Loucy (cell line): ENCODE results near the gene GALNT9.

Source experiments
- H2AFZ ChIP-seq: fragments of 200-600 bp; sonication (generic); 2 replicates; pipeline ENCODE4 v1.6.0; 2016; ENCODE audit warnings: antibody characterized with exemption, mild to moderate bottlenecking, low read length, moderate library complexity
- H3F3A ChIP-seq: fragments of 200-600 bp; 2 replicates; pipeline ENCODE4 v1.6.0; 2016; ENCODE audit warnings: antibody characterized with exemption, low read depth, mild to moderate bottlenecking
- H3K27me3 ChIP-seq: fragments of 200-600 bp; sonication (generic); 2 replicates; pipeline ENCODE4 v1.6.1; 2014; ENCODE audit warnings: low read length, mild to moderate bottlenecking; ENCODE audit not compliant: insufficient read depth, poor library complexity, severe bottlenecking
- H3K36me3 ChIP-seq: fragments of 200-600 bp; sonication (generic); 2 replicates; pipeline ENCODE4 v1.6.1; 2016; ENCODE audit warnings: low read length; ENCODE audit not compliant: insufficient read depth
- H3K4me1 ChIP-seq: fragments of 200-600 bp; sonication (generic); 2 replicates; pipeline ENCODE4 v1.5.1; 2014; ENCODE audit warnings: low read length, mild to moderate bottlenecking; ENCODE audit not compliant: insufficient read depth, poor library complexity, severe bottlenecking
- H3K4me2 ChIP-seq: fragments of 200-600 bp; sonication (generic); 2 replicates; pipeline ENCODE4 v1.6.0; 2014; ENCODE audit warnings: antibody characterized with exemption, low read length, low read depth, mild to moderate bottlenecking; ENCODE audit not compliant: poor library complexity, severe bottlenecking
- H3K4me3 ChIP-seq: fragments of 200-600 bp; sonication (generic); 2 replicates; pipeline ENCODE4 v1.5.1; 2014; ENCODE audit warnings: low read length, mild to moderate bottlenecking, mixed read lengths; ENCODE audit not compliant: poor library complexity, severe bottlenecking
- H3K79me2 ChIP-seq: fragments of 200-600 bp; sonication (generic); 2 replicates; pipeline ENCODE4 v1.6.1; 2014; ENCODE audit warnings: low read length; ENCODE audit not compliant: insufficient read depth
- H3K9ac ChIP-seq: fragments of 200-600 bp; sonication (generic); 2 replicates; pipeline ENCODE4 v1.6.0; 2014; ENCODE audit warnings: mild to moderate bottlenecking, low read depth, low read length, moderate library complexity; ENCODE audit not compliant: poor library complexity, severe bottlenecking
- H3K9me2 ChIP-seq: fragments of 200-600 bp; sonication (generic); replicated peaks from 2 replicates; pipeline ENCODE4 v1.6.1; 2016; ENCODE audit warnings: low read depth, low read length, mixed read lengths
- H3K9me3 ChIP-seq: fragments of 200-600 bp; sonication (generic); 2 replicates; pipeline ENCODE4 v1.6.1; 2014; ENCODE audit warnings: mild to moderate bottlenecking, antibody characterized with exemption, low read length, low read depth; ENCODE audit not compliant: insufficient read depth
- H4K20me1 ChIP-seq: fragments of 200-600 bp; sonication (generic); 2 replicates; pipeline ENCODE4 v1.6.0; 2014; ENCODE audit warnings: antibody characterized with exemption, low read length, mild to moderate bottlenecking; ENCODE audit not compliant: insufficient read depth, poor library complexity, severe bottlenecking
- EZH2phosphoT487 ChIP-seq: fragments of 200-600 bp; IDR thresholded peaks from 2 replicates; pipeline ENCODE4 v1.6.1; 2018; ENCODE audit warnings: antibody characterized with exemption, mild to moderate bottlenecking, moderate library complexity, borderline replicate concordance
- TF ChIP-seq, protein P1 (sequence below): fragments of 200-600 bp; sonication (generic); conservative IDR thresholded peaks from 2 replicates; pipeline ENCODE4 v1.5.1; 2014; ENCODE audit warnings: mild to moderate bottlenecking, antibody characterized with exemption, low read length

GALNT9 gene

GRCh38 chr12:132285991-132286681 is 43.3 kb downstream of the GALNT9 start:
- H3K36me3 ChIP-seq = no peaks in the 10 kb centered on the region
- no peaks in the 10 kb centered on the region for H3K27me3 ChIP-seq
- H3K4me3 ChIP-seq = no peak overlapping the region
- H3K9ac ChIP-seq = no peak overlapping the region
- peaks cover 24% of the 10 kb centered on the region for H3K4me1 ChIP-seq
- H2AFZ ChIP-seq = no peak overlapping the region
- TF ChIP-seq, protein P1, sequence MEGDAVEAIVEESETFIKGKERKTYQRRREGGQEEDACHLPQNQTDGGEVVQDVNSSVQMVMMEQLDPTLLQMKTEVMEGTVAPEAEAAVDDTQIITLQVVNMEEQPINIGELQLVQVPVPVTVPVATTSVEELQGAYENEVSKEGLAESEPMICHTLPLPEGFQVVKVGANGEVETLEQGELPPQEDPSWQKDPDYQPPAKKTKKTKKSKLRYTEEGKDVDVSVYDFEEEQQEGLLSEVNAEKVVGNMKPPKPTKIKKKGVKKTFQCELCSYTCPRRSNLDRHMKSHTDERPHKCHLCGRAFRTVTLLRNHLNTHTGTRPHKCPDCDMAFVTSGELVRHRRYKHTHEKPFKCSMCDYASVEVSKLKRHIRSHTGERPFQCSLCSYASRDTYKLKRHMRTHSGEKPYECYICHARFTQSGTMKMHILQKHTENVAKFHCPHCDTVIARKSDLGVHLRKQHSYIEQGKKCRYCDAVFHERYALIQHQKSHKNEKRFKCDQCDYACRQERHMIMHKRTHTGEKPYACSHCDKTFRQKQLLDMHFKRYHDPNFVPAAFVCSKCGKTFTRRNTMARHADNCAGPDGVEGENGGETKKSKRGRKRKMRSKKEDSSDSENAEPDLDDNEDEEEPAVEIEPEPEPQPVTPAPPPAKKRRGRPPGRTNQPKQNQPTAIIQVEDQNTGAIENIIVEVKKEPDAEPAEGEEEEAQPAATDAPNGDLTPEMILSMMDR = no peak
- no peak for TF ChIP-seq EZH2phosphoT487
- no peak overlapping the region for H3K4me2 ChIP-seq
- no peaks in the 10 kb centered on the region for H4K20me1 ChIP-seq
- H3F3A ChIP-seq = no peaks in the 10 kb centered on the region
- H3K9me2 ChIP-seq = no peaks in the 10 kb centered on the region
- no peaks in the 10 kb centered on the region for H3K79me2 ChIP-seq
- H3K9me3 ChIP-seq = no peaks in the 10 kb centered on the region

DNA sequence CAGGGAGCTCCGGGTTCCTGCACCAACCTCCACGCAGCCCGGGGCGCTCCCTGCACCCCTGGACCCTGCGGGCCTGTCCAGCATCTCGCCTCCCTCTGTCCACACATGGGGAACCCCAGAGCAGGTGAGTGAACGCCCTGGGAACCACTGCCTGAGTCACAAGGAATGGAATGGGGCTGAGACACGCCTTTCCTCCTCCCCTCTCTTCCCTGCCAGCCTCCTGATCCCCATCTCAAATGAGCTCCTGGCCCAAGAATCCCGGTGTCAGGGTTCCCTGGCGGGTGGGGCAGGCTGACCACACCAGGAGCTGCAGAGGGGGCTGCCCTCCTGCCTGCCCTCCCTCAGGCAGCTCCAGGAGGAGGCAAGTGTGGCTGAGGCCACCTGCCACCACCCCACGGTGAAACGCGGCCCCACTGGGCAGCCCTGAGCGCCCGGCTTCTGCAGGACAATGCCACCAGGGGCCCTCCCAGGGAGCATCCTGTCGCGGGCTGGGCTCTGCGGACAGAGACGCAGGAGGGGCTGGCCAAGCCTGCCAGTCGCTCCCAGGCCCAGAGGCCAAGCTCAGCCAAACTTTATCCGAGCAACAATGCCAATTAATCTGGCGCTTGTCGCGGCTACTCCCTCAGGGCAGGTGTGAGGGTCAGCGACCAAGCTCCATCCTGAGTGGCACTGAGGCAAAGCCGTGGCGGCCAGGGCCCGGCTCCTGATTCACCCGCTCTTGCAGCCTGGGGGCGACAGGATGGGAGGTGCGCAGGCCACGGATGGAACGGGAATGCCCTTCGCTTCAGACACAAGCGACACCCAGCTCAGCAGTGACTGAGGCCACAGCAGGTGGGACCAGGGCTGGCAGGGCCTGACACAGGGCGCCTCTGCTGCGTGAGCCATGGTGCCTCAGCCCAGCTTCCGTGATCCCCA is 44.3 kb downstream of the GALNT9 start:
- H3K4me2 ChIP-seq = peak overlapping the region; percentile 63
- H3K36me3 ChIP-seq = no peaks in the 10 kb centered on the region
- H3K79me2 ChIP-seq = no peaks in the 10 kb centered on the region
- no peaks in the 10 kb centered on the region for H4K20me1 ChIP-seq
- TF ChIP-seq EZH2phosphoT487 = no peak
- TF ChIP-seq, protein P1 = no peak
- H3F3A ChIP-seq = no peaks in the 10 kb centered on the region
- no peaks in the 10 kb centered on the region for H3K27me3 ChIP-seq
- H3K9ac ChIP-seq = no peak overlapping the region
- H3K4me3 ChIP-seq = no peak overlapping the region
- peaks cover 24% of the 10 kb centered on the region for H3K4me1 ChIP-seq
- H3K9me2 ChIP-seq = no peaks in the 10 kb centered on the region
- no peaks in the 10 kb centered on the region for H3K9me3 ChIP-seq
- no peak overlapping the region for H2AFZ ChIP-seq

DNA sequence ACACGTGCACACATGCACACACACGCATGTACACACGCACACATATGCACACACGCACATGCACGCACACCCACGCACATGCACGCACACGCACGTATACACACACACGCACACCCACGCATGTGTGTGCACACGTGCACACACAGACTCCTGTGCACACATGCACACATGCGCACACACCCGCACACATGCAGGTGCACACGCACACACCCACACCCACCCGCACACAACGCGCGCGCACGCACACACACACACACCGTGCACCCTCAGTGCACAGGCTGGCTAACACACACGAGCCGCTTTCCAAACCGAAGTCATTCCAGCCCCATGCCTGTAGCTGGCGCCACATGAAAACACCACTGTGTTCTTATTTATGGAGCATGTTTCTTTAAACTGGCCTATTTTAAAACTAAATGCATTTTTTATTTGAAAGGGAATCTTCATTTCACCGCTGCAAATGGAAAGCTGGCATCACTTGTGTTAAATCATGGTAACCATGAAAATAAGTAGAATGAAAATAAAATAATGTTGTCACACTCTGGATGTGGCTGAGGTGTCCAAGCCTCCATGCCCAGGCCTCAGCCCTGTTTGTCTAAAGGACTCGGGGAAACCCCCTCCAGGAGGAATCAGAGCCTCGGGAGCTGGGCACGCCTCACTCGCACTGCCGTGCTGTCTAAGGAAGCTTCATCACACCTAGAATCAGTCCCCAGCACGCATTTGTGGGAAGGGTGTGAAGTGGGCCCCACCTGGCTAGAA is 45.1 kb downstream of the GALNT9 start:
- H3F3A ChIP-seq = no peaks in the 10 kb centered on the region
- H2AFZ ChIP-seq = no peak overlapping the region
- no peaks in the 10 kb centered on the region for H3K9me3 ChIP-seq
- no peaks in the 10 kb centered on the region for H4K20me1 ChIP-seq
- no peak for TF ChIP-seq EZH2phosphoT487
- TF ChIP-seq, protein P1 = peak; percentile 75
- peaks cover 22% of the 10 kb centered on the region for H3K4me1 ChIP-seq
- no peaks in the 10 kb centered on the region for H3K9me2 ChIP-seq
- H3K9ac ChIP-seq = no peak overlapping the region
- peak overlapping the region; percentile 63 for H3K4me2 ChIP-seq
- H3K27me3 ChIP-seq = no peaks in the 10 kb centered on the region
- no peaks in the 10 kb centered on the region for H3K36me3 ChIP-seq
- no peak overlapping the region for H3K4me3 ChIP-seq
- no peaks in the 10 kb centered on the region for H3K79me2 ChIP-seq
